GM10248 (cell line): Measurements from ENCODE around the gene MYO7A.

Experiments used
- CTCF ChIA-PET: fragments of 300-600 bp; sonication (Branson Sonifier 250); formaldehyde crosslinking; extraction: SDS; loops from one replicate; lab custom pipeline; 2021; ENCODE audit warnings: antibody characterized with exemption; lab: Yijun Ruan, JAX
- POLR2A ChIA-PET: fragments of 350-650 bp; sonication (Branson Sonifier 250); formaldehyde crosslinking; extraction: SDS; loops from one replicate; lab custom pipeline; 2020; ENCODE audit warnings: antibody characterized with exemption; lab: Yijun Ruan, JAX
- DNase-seq: peaks from one replicate; pipeline ENCODE4 v3.0.0; 2012; ENCODE audit errors: extremely low spot score
- CTCF ChIP-seq: IDR thresholded peaks from 2 replicates; pipeline ENCODE4 v1.5.1; 2012; ENCODE audit warnings: mild to moderate bottlenecking, low read depth; ENCODE audit errors: extremely low read depth, missing control alignments, control extremely low read depth

Gene MYO7A

DNA sequence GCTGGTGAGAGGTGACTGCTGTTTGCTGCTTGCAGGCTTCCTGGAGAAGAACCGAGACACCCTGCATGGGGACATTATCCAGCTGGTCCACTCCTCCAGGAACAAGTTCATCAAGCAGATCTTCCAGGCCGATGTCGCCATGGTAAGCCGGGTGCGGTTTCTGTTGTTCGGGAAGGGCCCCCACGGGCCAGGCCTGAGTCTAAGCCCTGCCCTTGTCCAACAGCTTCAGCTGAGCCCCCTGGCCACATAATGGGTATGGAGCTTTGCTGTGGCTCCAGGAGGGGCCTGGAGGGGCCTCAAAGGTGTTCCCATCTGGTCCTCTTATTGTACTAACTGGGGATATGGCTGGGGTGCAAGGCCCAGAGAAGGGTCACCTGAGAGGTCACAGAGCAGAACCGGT, 38.0 kb downstream of the MYO7A start:
- no peak for TF ChIP-seq CTCF
- ChIA-PET POLR2A (interaction anchor here (0.6 kb wide), 1 partner anchor 82 kb away, joined by 3 read pairs; no protein-coding TSS in a partner anchor), CTCF (interaction anchor here (1.0 to 1.5 kb wide), 4 partner anchors 8 to 75 kb away, joined by 3 to 5 read pairs (median 4); no protein-coding TSS in a partner anchor)
- DNase-seq: no peak

DNA sequence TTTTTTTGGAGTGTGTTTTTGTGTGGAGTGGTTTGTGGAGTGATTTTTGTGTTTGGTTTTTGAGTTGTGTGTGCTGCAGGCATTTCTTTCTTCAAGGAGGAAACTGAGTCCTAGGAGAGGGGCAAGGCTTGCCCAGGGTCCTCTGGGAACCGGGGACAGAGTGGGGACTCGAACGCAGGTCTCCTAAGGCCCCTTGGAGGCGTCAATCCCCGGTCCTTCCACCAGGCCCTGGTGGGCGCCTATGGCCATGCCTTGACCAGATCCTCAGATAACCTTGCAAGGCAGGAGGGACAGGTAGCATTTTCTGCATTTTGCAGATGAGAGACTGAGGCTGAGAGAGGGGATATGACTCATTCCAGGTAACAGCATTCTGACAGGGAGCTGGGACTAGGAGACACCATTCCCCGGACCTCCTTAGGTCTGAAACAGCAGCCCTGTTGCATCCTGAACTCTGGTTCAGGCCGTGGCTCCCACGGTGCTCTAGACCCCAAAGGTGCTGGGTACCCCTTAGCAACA, 39.1 kb downstream of the MYO7A start:
- ChIA-PET POLR2A (no interaction called here), CTCF (interaction anchor here (0.9 to 1.2 kb wide), 2 partner anchors 39 to 76 kb away, joined by 3 read pairs; partner anchors contain the start of gene MYO7A)
- no peak for DNase-seq
- TF ChIP-seq CTCF: no peak

GRCh38 chr11:77167791-77168190, 39.7 kb downstream of the MYO7A start:
- POLR2A ChIA-PET: no interaction called here
- TF ChIP-seq CTCF: no peak
- CTCF ChIA-PET: interaction anchor here (0.9 to 1.2 kb wide), 2 partner anchors 20 to 76 kb away, joined by 3 read pairs; no protein-coding TSS in a partner anchor
- DNase-seq: no peak

DNA sequence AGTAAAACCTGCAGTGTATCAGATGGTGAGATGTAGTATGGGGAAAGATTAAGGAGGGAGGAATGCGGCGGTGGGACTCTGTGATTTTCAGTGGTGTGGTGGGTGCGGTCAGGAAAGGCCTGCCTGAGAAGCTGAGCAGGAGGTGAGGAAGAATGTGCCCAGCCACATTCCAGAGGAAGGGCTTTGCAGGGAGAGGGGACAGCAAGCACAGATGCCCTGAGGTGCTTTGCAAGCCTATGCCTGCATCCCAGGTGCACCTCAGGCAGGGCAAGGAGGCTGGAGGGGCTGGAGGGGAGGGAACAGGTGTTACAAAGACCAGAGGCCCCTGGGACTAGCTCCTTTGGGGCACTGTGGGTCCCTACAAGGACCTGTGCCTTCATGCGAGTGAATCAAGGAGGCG, 42.1 kb downstream of the MYO7A start:
- no peak for DNase-seq
- CTCF ChIA-PET: interaction anchor here (0.7 kb wide), 1 partner anchor 43 kb away, joined by 3 read pairs; no protein-coding TSS in a partner anchor
- POLR2A ChIA-PET: no interaction called here
- TF ChIP-seq CTCF: no peak

GRCh38 chr11:77171254-77171653, 43.2 kb downstream of the MYO7A start:
- TF ChIP-seq CTCF: no peak
- CTCF ChIA-PET: no interaction called here
- POLR2A ChIA-PET: no interaction called here
- no peak for DNase-seq

- no peak for TF ChIP-seq CTCF
- ChIA-PET POLR2A (no interaction called here), CTCF (interaction anchor here (1.4 kb wide), 1 partner anchor 45 kb away, joined by 3 read pairs; no protein-coding TSS in a partner anchor)
- DNase-seq: no peak
Measured at GRCh38 chr11:77171885-77172665, 44.0 kb downstream of the MYO7A start.
